SHP77 (cell line): ENCODE results near the gene MAMDC2.

ENCODE experiments used
- DNase-seq, 2 experiments: peaks; one replicate each; lab custom pipeline; 2025; lab: John Stamatoyannopoulos, UW

MAMDC2 gene

DNA sequence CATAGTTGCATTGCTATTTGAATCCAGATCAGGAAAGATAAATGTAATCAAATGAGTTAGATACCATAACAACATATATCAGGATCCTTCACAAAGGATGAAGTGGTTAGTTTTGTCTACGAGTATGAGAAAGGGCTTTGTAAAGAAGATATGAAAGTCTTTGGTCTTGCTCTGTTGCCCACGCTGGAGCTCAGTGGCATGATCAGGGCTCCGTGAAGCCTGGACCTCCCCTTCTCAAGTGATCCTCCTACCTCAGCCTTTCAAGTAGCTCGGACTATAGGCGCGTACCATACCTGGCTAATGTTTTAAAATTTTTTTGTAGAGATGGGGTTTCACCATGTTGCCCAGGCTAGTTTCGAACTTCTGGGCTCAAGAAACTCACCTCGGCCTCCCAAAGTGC lies 217.0 kb downstream of the MAMDC2 start:
- DNase-seq, result no peak

DNA sequence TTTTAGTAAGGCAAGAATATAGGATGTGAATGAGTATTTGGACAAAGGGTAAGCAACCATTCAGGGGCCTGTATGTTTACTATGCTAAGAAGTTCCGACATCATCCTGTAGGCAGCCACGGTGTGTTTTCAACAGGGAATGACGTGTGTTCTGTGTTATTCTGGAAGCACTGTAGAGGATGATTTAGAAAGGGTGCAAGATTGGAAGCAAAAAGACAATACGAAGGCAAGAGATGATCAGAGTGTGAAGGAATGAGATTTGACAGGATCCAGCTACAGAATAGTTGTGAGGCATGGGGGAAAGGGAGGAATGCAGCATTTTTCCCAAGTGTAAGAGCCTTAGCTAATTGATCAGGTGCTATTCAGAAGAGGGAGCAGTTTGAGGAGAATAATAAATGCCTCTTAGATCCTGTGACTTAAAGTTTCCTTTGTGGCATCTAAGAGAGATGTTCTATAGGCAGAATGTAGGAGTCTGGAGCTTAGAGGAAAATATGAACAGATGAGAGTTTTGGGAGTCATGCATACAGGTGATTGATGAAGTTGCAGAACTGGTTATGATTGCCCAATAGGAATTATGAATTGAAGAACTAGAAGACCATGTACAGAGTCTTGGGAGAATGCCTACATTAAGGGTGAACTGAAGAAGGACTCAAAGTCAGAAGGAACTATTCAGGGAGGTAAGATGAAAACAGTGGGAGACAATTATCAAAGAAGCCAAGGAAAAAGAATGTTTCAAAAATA lies 217.7 kb downstream of the MAMDC2 start:
- no peak for DNase-seq

DNA sequence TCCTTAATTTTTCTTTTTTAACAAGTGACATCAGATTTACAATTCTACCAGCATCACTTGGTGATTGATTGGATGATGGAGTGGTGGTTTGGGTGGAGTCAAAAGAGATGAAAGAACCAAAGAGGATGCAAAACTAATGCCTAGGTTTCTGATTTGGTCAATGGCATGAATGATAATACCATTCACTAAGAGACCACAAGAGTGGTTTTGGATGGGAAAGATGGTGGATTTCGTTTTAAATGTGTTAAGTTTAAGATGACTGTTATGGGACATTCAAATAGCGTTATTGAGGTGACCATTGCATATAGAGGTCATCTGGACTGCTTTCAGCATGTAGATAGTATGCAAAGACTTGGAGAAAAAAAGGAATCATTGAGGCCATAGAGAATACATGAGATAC lies 218.7 kb downstream of the MAMDC2 start:
- no peak for DNase-seq

DNA sequence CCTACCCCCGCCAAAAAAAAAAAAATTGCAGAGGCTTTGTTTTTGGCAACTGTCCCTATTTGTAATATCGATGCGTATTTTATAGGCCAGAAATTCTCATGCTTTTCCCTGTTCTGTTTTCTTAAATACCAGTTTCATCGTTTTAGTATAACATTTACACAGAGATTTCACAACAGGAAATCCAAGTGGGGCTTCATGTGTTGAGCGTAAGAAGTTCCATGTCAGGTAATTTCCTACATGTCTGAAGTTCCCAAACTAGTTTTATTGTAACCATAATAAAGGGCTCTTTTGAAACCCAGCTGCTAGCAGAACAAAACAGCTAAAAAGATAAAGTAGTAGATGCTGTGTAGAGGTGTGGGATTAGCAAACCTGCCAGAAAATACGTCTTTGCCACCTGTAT lies 219.3 kb downstream of the MAMDC2 start:
- no peak for DNase-seq

DNA sequence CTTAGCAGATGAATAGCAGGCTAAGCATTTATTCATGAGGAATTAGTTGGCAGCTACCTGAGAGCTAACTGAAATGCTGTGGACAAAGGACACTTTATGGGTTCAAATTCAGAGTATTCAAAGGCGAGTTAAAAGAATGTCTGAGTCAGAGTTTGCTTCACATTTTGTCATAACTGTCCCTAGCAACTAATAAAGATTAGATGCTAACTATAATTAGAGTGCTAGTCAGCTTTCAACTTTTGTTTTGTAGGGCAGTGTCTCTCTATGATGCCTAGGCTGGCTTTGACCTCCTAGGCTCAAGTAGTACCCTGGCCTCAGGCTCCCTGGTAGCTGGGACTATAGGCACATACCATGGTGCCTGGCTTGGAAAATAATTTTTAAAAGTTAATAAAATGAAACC lies 219.8 kb downstream of the MAMDC2 start:
- no peak for DNase-seq
